Keratinocyte (primary cell): Measurements from ENCODE around the gene CYSTM1. TPM values are rescaled to one million over a fixed set of nuclear protein-coding genes. Genes with fewer than 3 reads are reported as not detected.

Experiments
- DNase-seq: peaks from one replicate; pipeline ENCODE4 v3.0.0-alpha.2; 2011; ENCODE audit warnings: low read depth, missing footprints, low spot score
- FAIRE-seq: peaks from 2 replicates; lab custom pipeline; 2011; peaks lifted over from hg19 to GRCh38; lab: Jason Lieb, UNC
- H2AFZ ChIP-seq: 2 replicates; pipeline ENCODE4 v1.6.0; 2012; ENCODE audit warnings: low read length, control low read depth, inconsistent platforms; ENCODE audit not compliant: control insufficient read depth
- H3K27ac ChIP-seq: 2 replicates; pipeline ENCODE4 v1.5.1; 2011; ENCODE audit warnings: low read length; ENCODE audit not compliant: control insufficient read depth, insufficient read depth
- H3K27me3 ChIP-seq: 3 replicates; pipeline ENCODE4 v1.6.0; 2011; ENCODE audit warnings: low read length; ENCODE audit not compliant: control insufficient read depth, insufficient read depth; ENCODE audit errors: extremely low read depth
- H3K36me3 ChIP-seq, 2 experiments: 2 replicates in 1 of 2; 3 replicates in 1 of 2; pipeline ENCODE4 v1.5.1; 2011; ENCODE audit warnings: low read length in 2 of 2, mild to moderate bottlenecking in 1 of 2; ENCODE audit not compliant: control insufficient read depth in 2 of 2, insufficient read depth in 2 of 2; ENCODE audit errors: extremely low read depth in 1 of 2
- H3K4me1 ChIP-seq: 3 replicates; pipeline ENCODE4 v1.5.1; 2011; ENCODE audit warnings: low read length; ENCODE audit not compliant: control insufficient read depth, insufficient read depth; ENCODE audit errors: extremely low read depth
- H3K4me2 ChIP-seq: 3 replicates; pipeline ENCODE4 v1.6.0; 2011; ENCODE audit warnings: low read depth, low read length; ENCODE audit not compliant: control insufficient read depth, insufficient read depth; ENCODE audit errors: extremely low read depth
- H3K4me3 ChIP-seq, 3 experiments: fragments of 200-600 bp in 1 of 3; sonication (generic) in 1 of 3; 2 replicates in 2 of 3; 3 replicates in 1 of 3; pipeline ENCODE4 v1.5.1; 2011 to 2016; ENCODE audit warnings: low read length in 3 of 3, mild to moderate bottlenecking in 3 of 3, control low read depth in 2 of 3, inconsistent platforms in 1 of 3, low read depth in 1 of 3, mixed read lengths in 1 of 3, mixed run types in 1 of 3, moderate library complexity in 1 of 3; ENCODE audit not compliant: control insufficient read depth in 2 of 3, insufficient read depth in 2 of 3; ENCODE audit errors: extremely low read depth in 1 of 3
- H3K79me2 ChIP-seq: 2 replicates; pipeline ENCODE4 v1.6.0; 2012; ENCODE audit warnings: low read length; ENCODE audit not compliant: control insufficient read depth, insufficient read depth
- H3K9ac ChIP-seq: 3 replicates; pipeline ENCODE4 v1.6.0; 2011; ENCODE audit warnings: low read length; ENCODE audit not compliant: control insufficient read depth, insufficient read depth; ENCODE audit errors: extremely low read depth
- H3K9me1 ChIP-seq: 3 replicates; pipeline ENCODE4 v1.6.0; 2011; ENCODE audit warnings: low read length; ENCODE audit not compliant: control insufficient read depth, insufficient read depth; ENCODE audit errors: extremely low read depth
- H3K9me3 ChIP-seq: 2 replicates; pipeline ENCODE4 v1.5.1; 2012; ENCODE audit warnings: low read depth, low read length; ENCODE audit not compliant: control insufficient read depth
- H4K20me1 ChIP-seq: 3 replicates; pipeline ENCODE4 v1.6.0; 2011; ENCODE audit warnings: low read length; ENCODE audit not compliant: control insufficient read depth, insufficient read depth; ENCODE audit errors: extremely low read depth
- CTCF ChIP-seq, 3 experiments: IDR thresholded peaks in 1 of 3; conservative IDR thresholded peaks in 1 of 3; optimal IDR thresholded peaks in 1 of 3; 2 replicates in 2 of 3; 3 replicates in 1 of 3; pipeline versions ENCODE3 to v1.5.1; 2011; ENCODE audit warnings: low read length in 3 of 3, mild to moderate bottlenecking in 3 of 3, moderate library complexity in 2 of 3, control low read depth in 1 of 3, inconsistent platforms in 1 of 3; ENCODE audit not compliant: insufficient read depth in 2 of 3; ENCODE audit errors: extremely low read depth in 1 of 3
- EZH2 ChIP-seq: IDR thresholded peaks from one replicate; pipeline ENCODE4 v1.6.1; 2012; ENCODE audit warnings: inconsistent platforms, mild to moderate bottlenecking, low read length, moderate library complexity
- dilution Hi-C: fragments of 300-500 bp; cut with MboI; formaldehyde crosslinking; loops from one replicate; pipeline ENCODE4 v1.7.0; 2020; ENCODE audit warnings: low sequenced_read_pairs; ENCODE audit not compliant: extremely low pct_ligation_motif_present
- polyA plus RNA-seq, 5 experiments: library from polyadenylated mRNA; depleted of rRNA in 3 of 5; stranded (reverse) in 3 of 5; stranded (forward) in 1 of 5; unstranded in 1 of 5; fragments of >200 nt; gene quantifications; 1 replicate in 1 of 5; 2 replicates in 3 of 5; 3 replicates in 1 of 5; pipeline versions ENCODE4 v1.2.1 to v1.2.3, GENCODE V29; 2011 to 2012; ENCODE audit warnings: missing spikeins in 2 of 5, low read depth in 1 of 5, low replicate concordance in 1 of 5

CYSTM1 gene
- polyA plus RNA-seq, 1 donor (not counting 4 experiments of a cell fraction or from before 2014, with no cell fraction given): 34.3 TPM

GRCh38 chr5:140205952-140206351 lies 31.0 kb downstream of the CYSTM1 start:
- FAIRE-seq: no peak
- Histone ChIP-seq H2AFZ (no peak overlapping the region), H3K27ac (no peak overlapping the region), H3K9me1 (no peaks in the 10 kb centered on the region), H3K36me3 (peaks cover 0 to 2% of the 10 kb centered on the region in 2 experiments), H3K9ac (no peak overlapping the region), H3K9me3 (no peaks in the 10 kb centered on the region), H3K4me3 (no peak overlapping the region), H3K4me2 (no peak overlapping the region), H4K20me1 (no peaks in the 10 kb centered on the region), H3K27me3 (no peaks in the 10 kb centered on the region), H3K4me1 (no peaks in the 10 kb centered on the region), H3K79me2 (no peaks in the 10 kb centered on the region)
- TF ChIP-seq CTCF (optimal IDR thresholded peaks at IDR 0.05 in 1 of 3, IDR thresholded peaks at IDR 0.05 in 1 of 3, conservative IDR thresholded peaks at IDR 0.05 in 1 of 3; ENCODE audit: extremely low read depth in 1 of 3, insufficient read depth in 2 of 3, low read length in 3 of 3): no peak
- TF ChIP-seq EZH2: no peak
- DNase-seq: no peak
- dilution Hi-C loops: no loop called here

DNA sequence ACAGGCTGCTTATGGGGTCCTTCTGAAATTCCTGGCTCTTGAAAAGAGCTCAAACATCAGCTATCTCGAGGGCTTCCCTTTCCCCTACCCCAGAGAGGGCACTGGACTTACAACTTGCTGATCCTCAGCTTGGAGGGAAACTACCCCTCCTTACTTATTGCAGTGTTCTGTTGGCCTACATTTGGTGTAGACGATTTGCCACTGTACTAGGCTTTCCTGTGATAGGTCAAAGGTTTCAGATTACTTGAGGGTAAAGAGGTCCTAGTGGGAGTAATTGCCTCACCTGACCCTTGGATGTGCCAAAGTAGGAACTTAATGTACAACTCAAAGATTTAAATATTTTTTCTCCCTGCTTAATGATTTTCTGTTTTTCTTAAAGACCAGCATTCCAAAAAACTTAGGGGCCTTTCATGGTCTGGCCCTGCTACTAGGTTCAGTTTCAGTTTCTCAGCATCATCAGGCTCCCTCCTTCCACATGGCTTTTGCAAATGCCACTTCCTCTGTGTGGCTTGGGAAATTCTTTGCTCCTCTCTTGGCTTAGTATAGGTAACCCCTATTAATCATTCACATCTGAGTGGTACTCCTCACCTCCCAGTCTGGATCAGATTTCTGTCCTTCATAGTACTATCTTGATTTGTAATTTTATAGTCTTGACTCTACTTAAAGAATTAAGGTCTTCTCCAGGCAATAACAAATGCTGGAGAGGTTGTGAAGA lies 32.4 kb downstream of the CYSTM1 start:
- dilution Hi-C loops: no loop called here
- FAIRE-seq: no peak

More for the DNA sequence above, 32.4 kb downstream of the CYSTM1 start:
- H3K9ac ChIP-seq: no peak overlapping the region
- no peaks in the 10 kb centered on the region for H3K79me2 ChIP-seq
- no peak overlapping the region for H3K4me2 ChIP-seq
- H3K36me3 ChIP-seq: peaks cover 0 to 2% of the 10 kb centered on the region in 2 experiments
- H3K4me1 ChIP-seq: no peaks in the 10 kb centered on the region
- H3K27ac ChIP-seq: no peak overlapping the region
- no peak overlapping the region for H3K4me3 ChIP-seq
- DNase-seq: no peak
- H3K9me3 ChIP-seq: no peaks in the 10 kb centered on the region
- no peaks in the 10 kb centered on the region for H3K27me3 ChIP-seq
- no peak for TF ChIP-seq EZH2
- TF ChIP-seq CTCF (optimal IDR thresholded peaks at IDR 0.05 in 1 of 3, IDR thresholded peaks at IDR 0.05 in 1 of 3, conservative IDR thresholded peaks at IDR 0.05 in 1 of 3; ENCODE audit: extremely low read depth in 1 of 3, insufficient read depth in 2 of 3, low read length in 3 of 3): no peak
- H3K9me1 ChIP-seq: no peaks in the 10 kb centered on the region
- H4K20me1 ChIP-seq: no peaks in the 10 kb centered on the region
- H2AFZ ChIP-seq: no peak overlapping the region
